ENCODE measurements around the gene LGALS8. TPM values are rescaled to one million over a fixed set of nuclear protein-coding genes. Genes with fewer than 3 reads are reported as not detected.
A peak's percentile ranks its signal among the peaks of the same experiment; 100 is the strongest.
"Not testable (repeated sequence)": the region's sequence is repeated elsewhere in the genome, so short reads cannot be mapped to it uniquely, and the experiment has no call there.

Gene LGALS8
- total RNA-seq, 1 donor from 2014 or later = 94.5 TPM

GRCh38 chr1:236502579-236502971 is 21.2 kb upstream of the LGALS8 start:
- Mint-ChIP-seq H3K36me3 (ENCODE audit: low read depth, unreplicated experiment) (no peaks in the 10 kb centered on the region), H3K4me3 (ENCODE audit: unreplicated experiment) (no peak overlapping the region), H3K27me3 (ENCODE audit: unreplicated experiment) (peaks cover 7% of the 10 kb centered on the region), H3K27ac (ENCODE audit: unreplicated experiment) (peak overlapping the region; percentile 99), H3K4me1 (ENCODE audit: unreplicated experiment) (peaks cover 24% of the 10 kb centered on the region), H3K9me3 (ENCODE audit: unreplicated experiment) (no peaks in the 10 kb centered on the region)
- DNase-seq (ENCODE audit: low spot score) = no peak
- TF ChIP-seq, protein P1, sequence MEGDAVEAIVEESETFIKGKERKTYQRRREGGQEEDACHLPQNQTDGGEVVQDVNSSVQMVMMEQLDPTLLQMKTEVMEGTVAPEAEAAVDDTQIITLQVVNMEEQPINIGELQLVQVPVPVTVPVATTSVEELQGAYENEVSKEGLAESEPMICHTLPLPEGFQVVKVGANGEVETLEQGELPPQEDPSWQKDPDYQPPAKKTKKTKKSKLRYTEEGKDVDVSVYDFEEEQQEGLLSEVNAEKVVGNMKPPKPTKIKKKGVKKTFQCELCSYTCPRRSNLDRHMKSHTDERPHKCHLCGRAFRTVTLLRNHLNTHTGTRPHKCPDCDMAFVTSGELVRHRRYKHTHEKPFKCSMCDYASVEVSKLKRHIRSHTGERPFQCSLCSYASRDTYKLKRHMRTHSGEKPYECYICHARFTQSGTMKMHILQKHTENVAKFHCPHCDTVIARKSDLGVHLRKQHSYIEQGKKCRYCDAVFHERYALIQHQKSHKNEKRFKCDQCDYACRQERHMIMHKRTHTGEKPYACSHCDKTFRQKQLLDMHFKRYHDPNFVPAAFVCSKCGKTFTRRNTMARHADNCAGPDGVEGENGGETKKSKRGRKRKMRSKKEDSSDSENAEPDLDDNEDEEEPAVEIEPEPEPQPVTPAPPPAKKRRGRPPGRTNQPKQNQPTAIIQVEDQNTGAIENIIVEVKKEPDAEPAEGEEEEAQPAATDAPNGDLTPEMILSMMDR (IDR thresholded peaks at IDR 0.05; ENCODE audit: unreplicated experiment) = no peak

GRCh38 chr1:236502972-236503639 is 20.7 kb upstream of the LGALS8 start:
- TF ChIP-seq, protein P1 (IDR thresholded peaks at IDR 0.05; ENCODE audit: unreplicated experiment) = no peak
- Mint-ChIP-seq H3K36me3 (ENCODE audit: low read depth, unreplicated experiment) (no peaks in the 10 kb centered on the region), H3K27me3 (ENCODE audit: unreplicated experiment) (peaks cover 7% of the 10 kb centered on the region), H3K9me3 (ENCODE audit: unreplicated experiment) (no peaks in the 10 kb centered on the region), H3K27ac (ENCODE audit: unreplicated experiment) (peak overlapping the region; percentile 99), H3K4me3 (ENCODE audit: unreplicated experiment) (no peak overlapping the region), H3K4me1 (ENCODE audit: unreplicated experiment) (peaks cover 24% of the 10 kb centered on the region)
- peak; percentile 73 for DNase-seq (ENCODE audit: low spot score)

DNA sequence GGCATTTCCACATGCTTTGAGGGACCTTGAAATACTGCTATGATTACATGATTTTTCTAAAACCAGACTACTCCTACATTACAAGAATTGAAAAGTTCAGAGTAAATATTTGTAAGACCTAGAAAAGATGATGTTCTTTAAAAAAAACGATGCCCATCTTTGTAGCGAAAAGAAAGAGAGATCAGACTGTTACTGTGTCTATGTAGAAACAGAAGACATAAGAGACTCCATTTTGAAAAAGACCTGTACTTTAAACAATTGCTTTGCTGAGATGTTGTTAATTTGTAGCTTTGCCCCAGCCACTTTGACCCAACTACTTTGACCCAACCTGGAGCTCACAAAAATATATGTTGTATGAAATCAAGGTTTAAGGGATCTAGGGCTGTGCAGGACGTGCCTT is 19.4 kb upstream of the LGALS8 start:
- H3K27ac Mint-ChIP-seq (ENCODE audit: unreplicated experiment) = peak overlapping the region; percentile 45
- not testable (repeated sequence) for H3K9me3 Mint-ChIP-seq (ENCODE audit: unreplicated experiment); H3K27me3 Mint-ChIP-seq (ENCODE audit: unreplicated experiment); DNase-seq (ENCODE audit: low spot score); H3K4me3 Mint-ChIP-seq (ENCODE audit: unreplicated experiment); H3K36me3 Mint-ChIP-seq (ENCODE audit: low read depth, unreplicated experiment)
- peaks cover 24% of the 10 kb centered on the region for H3K4me1 Mint-ChIP-seq (ENCODE audit: unreplicated experiment)

GRCh38 chr1:236507022-236507700 is 16.6 kb upstream of the LGALS8 start:
- Mint-ChIP-seq H3K27ac (ENCODE audit: unreplicated experiment) (no peak overlapping the region), H3K36me3 (ENCODE audit: low read depth, unreplicated experiment) (no peaks in the 10 kb centered on the region), H3K4me1 (ENCODE audit: unreplicated experiment) (peaks cover 33% of the 10 kb centered on the region), H3K4me3 (ENCODE audit: unreplicated experiment) (no peak overlapping the region), H3K9me3 (ENCODE audit: unreplicated experiment) (no peaks in the 10 kb centered on the region), H3K27me3 (ENCODE audit: unreplicated experiment) (peaks cover 6% of the 10 kb centered on the region)
- TF ChIP-seq, protein P1 (IDR thresholded peaks at IDR 0.05; ENCODE audit: unreplicated experiment) = no peak
- DNase-seq (ENCODE audit: low spot score) = no peak

DNA sequence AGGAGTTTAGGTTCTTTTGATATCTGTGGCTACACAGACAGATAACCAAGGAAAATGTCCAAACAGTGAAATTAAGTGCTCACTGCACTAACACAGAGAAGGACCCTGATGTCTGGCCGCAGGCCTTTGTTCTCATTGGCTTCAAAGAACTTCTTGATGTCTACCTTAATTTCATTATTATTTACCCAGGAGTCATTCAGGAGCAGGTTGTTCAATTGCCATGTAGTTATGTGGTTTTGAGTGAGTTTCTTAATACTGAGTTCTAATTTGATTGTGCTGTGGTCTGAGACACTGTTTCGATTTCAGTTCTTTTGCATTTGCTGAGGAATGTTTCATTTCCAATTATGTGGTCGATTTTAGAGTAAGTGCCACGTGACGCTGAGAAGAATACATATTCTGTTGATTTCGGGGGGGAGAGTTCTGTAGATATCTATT is 15.2 kb upstream of the LGALS8 start:
- no peaks in the 10 kb centered on the region for H3K27me3 Mint-ChIP-seq (ENCODE audit: unreplicated experiment)
- no peak for DNase-seq (ENCODE audit: low spot score)
- no peaks in the 10 kb centered on the region for H3K9me3 Mint-ChIP-seq (ENCODE audit: unreplicated experiment)
- no peak overlapping the region for H3K27ac Mint-ChIP-seq (ENCODE audit: unreplicated experiment)
- TF ChIP-seq, protein P1 (IDR thresholded peaks at IDR 0.05; ENCODE audit: unreplicated experiment) = no peak
- no peak overlapping the region for H3K4me3 Mint-ChIP-seq (ENCODE audit: unreplicated experiment)
- H3K4me1 Mint-ChIP-seq (ENCODE audit: unreplicated experiment) = peaks cover 19% of the 10 kb centered on the region
- H3K36me3 Mint-ChIP-seq (ENCODE audit: low read depth, unreplicated experiment) = no peaks in the 10 kb centered on the region
